Osteoblast (primary cell): Measurements from ENCODE around the gene ZDHHC24. TPM values are rescaled to one million over a fixed set of nuclear protein-coding genes. Genes with fewer than 3 reads are reported as not detected.

Source experiments
- DNase-seq: peaks from one replicate; pipeline ENCODE4 v3.0.0; 2011; ENCODE audit warnings: low spot score, mixed read lengths; ENCODE audit not compliant: insufficient read length; ENCODE audit errors: missing footprints
- H2AFZ ChIP-seq: 2 replicates; pipeline ENCODE4 v1.6.0; 2011; ENCODE audit warnings: mild to moderate bottlenecking, low read length
- H3K27ac ChIP-seq: 2 replicates; pipeline ENCODE4 v1.5.1; 2011; ENCODE audit warnings: mild to moderate bottlenecking, low read depth, low read length, moderate library complexity
- H3K27me3 ChIP-seq: 2 replicates; pipeline ENCODE4 v1.6.0; 2012; ENCODE audit warnings: mild to moderate bottlenecking, control low read depth, inconsistent platforms, low read length, moderate library complexity; ENCODE audit not compliant: insufficient read depth
- H3K36me3 ChIP-seq: 2 replicates; pipeline ENCODE4 v1.5.1; 2011; ENCODE audit warnings: mild to moderate bottlenecking, low read length, control low read depth, moderate library complexity; ENCODE audit not compliant: insufficient read depth
- H3K4me1 ChIP-seq: 2 replicates; pipeline ENCODE4 v1.5.1; 2011; ENCODE audit warnings: mild to moderate bottlenecking, low read length, control low read depth, moderate library complexity; ENCODE audit not compliant: insufficient read depth
- H3K4me2 ChIP-seq: 2 replicates; pipeline ENCODE4 v1.6.0; 2011; ENCODE audit warnings: mild to moderate bottlenecking, low read length; ENCODE audit not compliant: insufficient read depth
- H3K4me3 ChIP-seq: fragments of 200-600 bp; sonication (generic); 3 replicates; pipeline ENCODE4 v1.5.1; 2012; ENCODE audit warnings: mild to moderate bottlenecking, low read length, inconsistent platforms; ENCODE audit not compliant: insufficient read depth
- H3K79me2 ChIP-seq: 2 replicates; pipeline ENCODE4 v1.6.0; 2012; ENCODE audit warnings: mild to moderate bottlenecking, low read length, control low read depth, inconsistent platforms; ENCODE audit not compliant: insufficient read depth
- H3K9me3 ChIP-seq: 2 replicates; pipeline ENCODE4 v1.5.1; 2011; ENCODE audit warnings: low read depth, low read length, control low read depth
- H4K20me1 ChIP-seq: 2 replicates; pipeline ENCODE4 v1.6.0; 2012; ENCODE audit warnings: mild to moderate bottlenecking, low read length, control low read depth; ENCODE audit not compliant: insufficient read depth
- total RNA-seq: library from RNA; depleted of rRNA; stranded (reverse); fragments of >200 nt; gene quantifications from 2 replicates; pipeline ENCODE4 v1.2.3, GENCODE V29; 2012
- TF ChIP-seq, protein P1 (sequence below): IDR thresholded peaks from 2 replicates; pipeline ENCODE4 v1.5.1; 2011; ENCODE audit warnings: mild to moderate bottlenecking, low read depth, low read length, moderate library complexity; ENCODE audit errors: extremely low read depth

ZDHHC24 gene
- total RNA-seq, 1 donor: 10.5 TPM

DNA sequence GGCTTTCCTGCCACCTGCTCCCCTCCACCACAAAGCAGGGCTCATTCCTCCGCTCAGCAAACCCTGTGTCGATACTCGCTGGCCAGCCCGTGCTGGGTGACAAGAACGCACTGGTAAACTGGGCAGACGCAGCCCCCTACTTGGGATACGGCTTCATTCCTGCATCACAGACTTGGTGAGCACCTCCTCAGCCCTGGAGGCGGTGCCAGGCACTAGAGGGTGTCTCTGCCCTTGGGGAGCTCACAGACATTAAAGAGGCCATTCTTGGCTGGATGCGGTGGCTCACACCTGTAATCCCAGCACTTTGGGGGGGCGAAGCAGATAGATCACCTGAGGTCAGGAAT lies 6.0 kb downstream of the ZDHHC24 start:
- no peaks in the 10 kb centered on the region for H3K9me3 ChIP-seq
- DNase-seq: peak; percentile 30
- TF ChIP-seq, protein P1, sequence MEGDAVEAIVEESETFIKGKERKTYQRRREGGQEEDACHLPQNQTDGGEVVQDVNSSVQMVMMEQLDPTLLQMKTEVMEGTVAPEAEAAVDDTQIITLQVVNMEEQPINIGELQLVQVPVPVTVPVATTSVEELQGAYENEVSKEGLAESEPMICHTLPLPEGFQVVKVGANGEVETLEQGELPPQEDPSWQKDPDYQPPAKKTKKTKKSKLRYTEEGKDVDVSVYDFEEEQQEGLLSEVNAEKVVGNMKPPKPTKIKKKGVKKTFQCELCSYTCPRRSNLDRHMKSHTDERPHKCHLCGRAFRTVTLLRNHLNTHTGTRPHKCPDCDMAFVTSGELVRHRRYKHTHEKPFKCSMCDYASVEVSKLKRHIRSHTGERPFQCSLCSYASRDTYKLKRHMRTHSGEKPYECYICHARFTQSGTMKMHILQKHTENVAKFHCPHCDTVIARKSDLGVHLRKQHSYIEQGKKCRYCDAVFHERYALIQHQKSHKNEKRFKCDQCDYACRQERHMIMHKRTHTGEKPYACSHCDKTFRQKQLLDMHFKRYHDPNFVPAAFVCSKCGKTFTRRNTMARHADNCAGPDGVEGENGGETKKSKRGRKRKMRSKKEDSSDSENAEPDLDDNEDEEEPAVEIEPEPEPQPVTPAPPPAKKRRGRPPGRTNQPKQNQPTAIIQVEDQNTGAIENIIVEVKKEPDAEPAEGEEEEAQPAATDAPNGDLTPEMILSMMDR: no peak
- no peaks in the 10 kb centered on the region for H3K27me3 ChIP-seq
- no peak overlapping the region for H3K27ac ChIP-seq
- H3K4me3 ChIP-seq: no peak overlapping the region
- H3K4me1 ChIP-seq: peaks cover 14% of the 10 kb centered on the region
- H4K20me1 ChIP-seq: peaks cover 5% of the 10 kb centered on the region
- no peak overlapping the region for H3K4me2 ChIP-seq
- H2AFZ ChIP-seq: no peak overlapping the region
- peaks cover 23% of the 10 kb centered on the region for H3K36me3 ChIP-seq
- peaks cover 4% of the 10 kb centered on the region for H3K79me2 ChIP-seq

GRCh38 chr11:66539170-66539869 lies 6.5 kb downstream of the ZDHHC24 start:
- peaks cover 3% of the 10 kb centered on the region for H3K79me2 ChIP-seq
- H3K27me3 ChIP-seq: no peaks in the 10 kb centered on the region
- peak; percentile 10 for DNase-seq
- peaks cover 5% of the 10 kb centered on the region for H4K20me1 ChIP-seq
- H3K4me3 ChIP-seq: no peak overlapping the region
- no peaks in the 10 kb centered on the region for H3K9me3 ChIP-seq
- peaks cover 12% of the 10 kb centered on the region for H3K4me1 ChIP-seq
- H2AFZ ChIP-seq: no peak overlapping the region
- H3K4me2 ChIP-seq: no peak overlapping the region
- peaks cover 23% of the 10 kb centered on the region for H3K36me3 ChIP-seq
- H3K27ac ChIP-seq: no peak overlapping the region
- TF ChIP-seq, protein P1: no peak

DNA sequence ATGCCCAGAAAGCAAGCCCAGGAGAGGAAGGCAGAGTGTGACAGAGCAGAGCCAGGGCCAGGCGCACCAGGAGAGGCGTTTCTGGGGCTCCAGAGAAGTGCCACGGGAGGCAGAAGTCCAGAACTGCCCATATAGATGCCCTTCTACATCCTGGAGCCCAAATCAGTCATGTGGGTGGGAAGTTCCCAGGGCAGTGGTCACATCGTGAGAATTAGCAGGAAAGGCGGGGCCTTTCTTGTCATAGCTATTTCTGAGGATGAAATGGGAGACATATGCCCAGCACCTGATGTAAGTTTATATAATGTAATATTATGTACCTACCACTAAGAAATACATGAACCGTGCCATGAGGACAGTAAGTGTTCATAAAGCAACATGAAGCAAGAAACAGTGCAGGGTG lies 13.1 kb downstream of the ZDHHC24 start:
- DNase-seq: no peak
- peaks cover 7% of the 10 kb centered on the region for H3K36me3 ChIP-seq
- no peaks in the 10 kb centered on the region for H3K79me2 ChIP-seq
- no peak overlapping the region for H3K4me3 ChIP-seq
- H2AFZ ChIP-seq: no peak overlapping the region
- H3K9me3 ChIP-seq: no peaks in the 10 kb centered on the region
- TF ChIP-seq, protein P1: no peak
- H3K4me1 ChIP-seq: no peaks in the 10 kb centered on the region
- no peak overlapping the region for H3K4me2 ChIP-seq
- no peaks in the 10 kb centered on the region for H3K27me3 ChIP-seq
- no peak overlapping the region for H3K27ac ChIP-seq
- H4K20me1 ChIP-seq: no peaks in the 10 kb centered on the region

DNA sequence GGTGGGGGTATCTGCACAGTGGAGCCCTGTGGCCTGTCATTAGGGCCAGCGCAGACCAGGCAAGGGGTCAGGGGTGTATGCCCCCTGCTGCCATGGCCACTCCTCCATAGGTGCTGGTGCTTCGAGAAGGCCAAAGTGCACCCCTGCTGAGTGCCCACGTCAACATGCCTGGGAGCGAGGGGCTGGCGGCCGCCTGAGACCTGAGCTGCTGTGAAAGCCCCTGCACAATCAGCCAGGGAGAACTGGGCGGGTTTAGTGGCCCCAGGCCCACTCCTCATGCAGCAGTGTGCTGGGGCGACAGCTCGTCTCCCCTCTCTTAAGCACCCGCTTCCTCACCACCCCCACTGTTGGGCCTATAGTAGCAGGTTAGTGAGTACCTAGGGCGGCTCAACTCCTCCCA lies 14.0 kb downstream of the ZDHHC24 start:
- Histone ChIP-seq H3K79me2 (no peaks in the 10 kb centered on the region), H3K27ac (no peak overlapping the region), H3K4me3 (no peak overlapping the region), H3K4me1 (no peaks in the 10 kb centered on the region), H2AFZ (no peak overlapping the region), H4K20me1 (no peaks in the 10 kb centered on the region), H3K4me2 (no peak overlapping the region), H3K27me3 (no peaks in the 10 kb centered on the region), H3K9me3 (no peaks in the 10 kb centered on the region), H3K36me3 (peaks cover 7% of the 10 kb centered on the region)
- peak; percentile 54 for DNase-seq
- TF ChIP-seq, protein P1: no peak
